CD1c-positive myeloid dendritic cell (primary cell): ENCODE results near the gene CTDNEP1.
A peak's percentile ranks its signal among the peaks of the same experiment; 100 is the strongest.

Source experiments
- DNase-seq: peaks from one replicate; pipeline ENCODE4 v3.0.0-alpha.2; 2016; ENCODE audit errors: extremely low spot score

The CTDNEP1 gene

DNA sequence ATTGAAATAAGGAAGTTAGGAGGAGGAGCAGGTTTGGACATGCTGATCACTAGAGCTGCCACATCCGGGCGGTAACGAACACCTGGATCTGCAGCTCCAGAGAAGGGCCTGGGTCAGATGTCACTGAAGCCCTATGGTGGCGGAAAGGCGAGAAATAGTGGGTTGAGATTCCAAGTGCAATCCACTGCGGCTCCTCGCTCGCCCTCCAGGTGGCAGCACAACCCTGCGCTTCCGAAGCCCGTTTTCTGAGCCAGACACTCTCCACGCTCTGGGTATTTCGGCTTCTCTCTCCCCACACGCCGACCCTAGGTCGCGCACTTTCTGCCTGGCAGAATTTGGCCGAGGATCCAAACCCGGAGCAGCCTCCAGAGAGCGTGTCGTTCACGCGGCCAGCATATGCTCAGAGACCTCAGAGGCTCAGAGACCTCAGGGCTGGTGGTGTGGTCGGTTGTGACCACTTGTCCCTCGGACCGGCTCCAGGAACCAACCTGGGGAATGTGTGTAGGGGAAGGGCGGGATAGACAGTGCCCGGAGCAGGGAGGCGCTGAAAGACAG lies 29.1 kb upstream of the CTDNEP1 start:
- DNase-seq = peak; percentile 84

DNA sequence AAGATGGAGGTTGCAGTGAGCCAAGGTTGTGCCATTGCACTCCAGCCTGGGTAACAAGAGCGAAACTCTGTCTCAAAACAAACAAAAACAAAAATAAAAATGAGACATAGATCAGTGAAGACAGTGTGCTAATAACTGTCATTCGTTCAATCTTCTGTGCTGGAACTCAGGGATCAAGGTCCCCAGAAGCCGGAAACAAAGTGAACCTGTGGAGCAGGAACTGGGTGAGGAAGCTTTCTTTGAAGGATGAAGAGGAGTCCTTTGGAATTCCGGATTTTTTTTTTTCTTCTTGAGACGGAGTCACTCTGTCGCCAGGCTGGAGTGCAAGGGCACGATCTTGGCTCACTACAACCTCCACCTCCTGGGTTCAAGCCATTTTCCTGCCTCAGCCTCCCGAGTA lies 27.9 kb upstream of the CTDNEP1 start:
- no peak for DNase-seq

DNA sequence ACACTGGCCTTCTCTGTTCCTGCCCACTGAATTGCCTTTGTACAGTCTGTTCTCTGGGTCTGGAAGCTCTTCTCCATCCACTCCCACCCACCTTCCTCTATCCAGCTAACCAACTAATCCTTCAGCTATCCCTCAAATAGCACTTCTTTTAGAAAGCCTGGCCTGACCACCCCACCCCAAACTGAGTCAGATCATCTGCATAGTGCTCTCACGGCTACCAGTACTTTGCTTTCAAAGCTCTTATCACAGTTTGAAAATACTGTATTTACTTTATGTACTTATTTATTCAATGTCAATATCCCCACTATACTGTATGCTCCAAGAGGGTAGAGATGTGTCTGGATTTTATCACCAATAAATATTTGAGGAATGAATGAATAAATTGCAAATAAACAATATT lies 15.2 kb upstream of the CTDNEP1 start:
- DNase-seq = no peak

DNA sequence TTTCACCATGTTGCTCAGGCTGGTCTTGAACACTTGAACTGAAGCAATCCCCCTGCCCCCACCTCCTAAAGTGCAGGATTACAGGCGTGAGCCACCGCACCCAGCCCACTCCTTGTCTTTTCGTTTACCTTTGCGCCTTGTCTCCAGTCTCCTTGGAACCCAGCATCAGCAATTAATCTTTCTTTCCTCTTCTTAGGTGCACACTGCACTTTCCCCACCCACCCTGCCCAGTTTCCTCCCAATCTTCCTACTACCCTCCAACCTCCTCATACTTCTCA lies 12.2 kb upstream of the CTDNEP1 start:
- no peak for DNase-seq

DNA sequence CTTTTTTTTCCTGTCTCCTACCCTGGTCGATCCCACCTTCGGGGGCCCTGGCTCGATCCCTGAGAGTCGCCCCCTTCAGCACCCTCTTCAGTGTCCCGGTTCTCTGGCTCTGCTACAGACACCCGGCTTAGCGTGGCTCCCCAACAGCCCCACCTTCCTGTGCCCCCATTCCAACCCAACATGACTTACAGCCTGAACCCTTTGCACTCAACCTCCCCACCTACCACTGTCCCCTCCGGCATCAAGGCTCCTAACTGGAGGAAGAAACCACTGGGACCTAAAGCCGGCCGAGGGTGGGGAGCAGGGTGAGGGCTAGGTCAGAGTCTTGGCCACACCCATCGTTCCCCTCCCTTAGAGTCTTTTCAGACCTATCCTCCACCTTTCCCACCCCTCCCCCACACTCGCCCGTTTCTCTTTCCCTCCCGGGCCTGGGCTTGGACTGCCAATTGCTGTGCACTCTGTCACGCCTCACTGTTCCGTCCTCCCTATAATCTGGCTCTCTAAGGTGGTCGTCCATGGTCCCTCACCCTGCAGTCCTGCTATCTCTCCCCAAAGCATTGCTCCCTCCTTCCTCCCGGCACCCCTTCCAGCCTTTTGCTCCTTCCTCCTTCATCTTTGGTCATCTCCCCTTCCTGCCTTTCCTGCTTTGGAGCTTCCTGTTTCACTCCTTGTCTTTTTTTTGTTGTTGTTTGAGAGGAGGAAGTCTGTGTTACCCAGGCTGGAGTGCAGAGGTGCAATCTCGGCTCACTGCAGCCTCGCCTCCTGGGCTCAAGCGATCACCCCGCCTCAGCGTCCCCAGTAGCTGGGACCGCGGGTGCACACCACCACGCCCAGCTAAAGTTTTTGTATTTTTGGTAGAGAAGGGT lies 11.6 kb upstream of the CTDNEP1 start:
- DNase-seq = peak; percentile 45

DNA sequence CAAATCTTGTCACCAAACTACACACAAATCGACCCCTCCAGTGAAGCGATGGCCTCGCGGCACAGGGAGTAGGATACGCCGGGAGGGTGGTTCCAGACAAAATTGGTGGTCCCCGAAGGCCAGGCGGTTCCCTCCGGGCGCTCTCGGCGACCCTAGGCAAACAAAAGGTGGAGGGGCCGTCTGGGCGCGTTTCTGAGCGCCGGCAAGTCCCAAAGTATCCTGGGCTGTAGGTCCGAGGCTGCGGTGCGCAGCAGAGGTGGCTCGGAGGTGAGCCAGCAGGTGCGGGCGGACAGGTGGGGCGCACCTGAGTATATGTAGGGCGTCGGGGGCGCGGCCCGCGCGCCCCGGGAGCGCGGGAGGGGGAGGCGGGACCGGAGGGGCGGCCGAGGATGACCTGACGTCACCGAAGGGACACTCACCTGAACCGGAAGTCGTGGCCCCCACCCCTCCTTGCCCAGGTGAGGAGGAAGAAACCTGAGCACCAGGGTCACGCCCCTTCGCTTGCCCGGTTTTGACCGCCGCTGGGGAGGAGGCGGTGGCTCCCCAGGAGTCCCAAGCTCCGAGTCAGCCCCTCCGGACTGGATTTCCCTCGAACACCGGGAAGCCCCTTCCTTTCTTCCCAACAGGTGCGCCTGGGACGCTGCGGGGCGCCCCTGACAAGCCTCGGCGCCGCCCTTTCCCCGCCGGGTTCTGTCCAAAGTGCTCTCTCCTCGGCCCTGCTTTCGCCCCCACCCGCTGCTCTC lies 10.8 kb upstream of the CTDNEP1 start, which contains the start of gene CLDN7:
Gene CLDN7 (minus strand): TSS at position 287 of the 743 bp plus-strand sequence. CDS start 435 bp downstream, outside the sequence.
- no peak for DNase-seq

DNA sequence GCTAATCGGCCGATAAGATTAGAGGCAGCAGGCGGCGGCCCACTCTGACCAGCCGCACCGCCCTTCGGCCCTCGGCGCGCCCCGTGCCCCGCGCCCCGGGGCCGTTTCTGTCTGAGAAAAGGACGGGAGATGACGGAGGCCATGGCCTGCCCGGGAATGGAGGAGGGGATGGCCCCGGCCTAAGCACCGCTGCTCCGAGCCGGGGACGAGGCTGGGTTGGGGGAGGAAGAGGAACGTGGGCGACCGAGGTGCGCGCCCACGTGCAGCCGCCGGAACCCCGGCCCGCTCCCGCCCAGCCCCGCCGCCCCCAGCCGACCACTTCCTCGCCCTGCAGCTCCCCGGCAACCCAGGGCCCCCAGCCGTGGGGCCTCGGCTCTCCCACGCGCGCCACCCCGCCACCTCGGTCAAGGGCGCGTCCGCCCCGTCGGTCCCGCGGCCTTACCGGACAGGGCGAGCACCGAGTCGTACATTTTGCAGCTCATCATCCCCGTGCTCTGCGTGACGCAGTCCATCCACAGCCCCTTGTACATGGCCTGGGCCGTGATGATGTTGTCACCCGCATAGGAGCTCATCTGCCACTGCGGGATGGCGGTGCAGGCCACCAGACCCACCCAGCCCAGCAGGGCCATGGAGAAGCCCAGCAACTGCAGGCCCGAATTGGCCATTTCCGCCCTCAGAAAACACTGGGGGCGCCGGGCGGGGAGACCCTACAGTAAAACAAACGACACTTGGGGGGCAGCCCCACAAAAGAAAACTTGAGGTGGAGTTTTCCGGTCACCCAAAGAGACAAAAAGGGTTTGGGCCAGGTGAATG lies 10.1 kb upstream of the CTDNEP1 start:
- DNase-seq = no peak

DNA sequence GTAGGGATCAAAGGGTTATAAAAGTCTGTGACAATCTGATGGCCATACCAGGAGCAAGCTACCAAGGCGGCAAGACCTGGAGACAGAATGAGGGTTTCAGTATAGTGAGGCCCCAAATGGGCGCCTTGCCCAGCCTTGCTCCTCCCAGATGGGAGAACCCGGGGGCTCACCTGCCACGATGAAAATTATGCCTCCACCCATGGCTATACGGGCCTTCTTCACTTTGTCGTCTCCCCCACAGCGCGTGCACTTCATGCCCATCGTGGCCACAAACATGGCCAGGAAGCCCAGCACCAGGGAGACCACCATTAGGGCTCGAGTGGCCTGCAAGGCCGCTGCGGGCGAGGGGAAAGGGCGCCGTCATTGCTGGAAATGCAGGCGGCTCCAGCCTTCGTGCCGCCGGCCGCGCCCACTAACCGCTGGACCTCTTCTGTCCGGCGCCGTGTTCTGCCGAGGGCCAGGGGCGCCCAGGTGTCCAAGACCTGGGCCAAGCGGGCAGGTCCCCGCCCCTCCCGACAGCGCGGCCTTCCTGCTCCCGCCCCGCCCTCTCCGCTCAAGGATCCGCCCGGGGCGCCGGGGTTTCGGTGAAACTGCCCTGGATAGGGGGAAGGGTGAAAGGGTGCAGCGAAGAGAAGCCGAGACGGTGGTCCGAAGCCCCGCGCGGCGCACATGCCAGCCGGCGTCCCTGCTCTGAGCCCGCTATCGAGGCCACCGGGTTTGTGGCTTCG lies 9.3 kb upstream of the CTDNEP1 start:
- DNase-seq = no peak

DNA sequence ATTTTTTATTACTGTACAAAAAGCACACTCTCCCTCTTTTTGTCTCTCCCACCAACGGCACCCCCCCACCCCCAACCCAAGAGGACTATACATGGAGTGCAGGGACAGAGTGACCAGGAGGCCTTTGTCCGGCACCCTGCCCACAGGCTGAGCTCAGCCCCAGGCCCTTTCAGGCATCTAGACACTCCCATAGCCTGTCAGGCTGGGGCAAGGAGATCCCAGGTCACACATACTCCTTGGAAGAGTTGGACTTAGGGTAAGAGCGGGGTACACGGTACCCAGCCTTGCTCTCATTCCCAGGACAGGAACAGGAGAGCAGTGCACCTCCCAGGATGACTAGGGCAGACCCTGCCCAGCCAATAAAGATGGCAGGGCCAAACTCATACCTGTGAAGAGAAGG lies 8.6 kb upstream of the CTDNEP1 start:
- no peak for DNase-seq

DNA sequence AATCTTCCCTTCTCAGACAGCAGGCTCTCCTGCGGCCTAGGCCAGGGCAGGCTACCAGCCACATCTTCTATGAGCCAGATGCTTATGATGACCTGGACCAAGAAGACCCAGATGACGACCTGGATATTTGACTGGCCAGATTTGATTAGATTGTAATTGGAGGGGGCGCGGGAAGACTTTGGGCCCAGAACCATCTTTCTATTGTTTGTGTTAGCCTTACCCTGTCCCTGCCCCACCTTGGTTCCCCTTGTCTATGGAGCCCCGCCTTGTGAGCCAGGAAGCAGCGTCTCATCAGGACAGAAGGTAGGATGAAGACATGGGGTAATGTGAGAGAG lies 8.0 kb upstream of the CTDNEP1 start:
- no peak for DNase-seq

DNA sequence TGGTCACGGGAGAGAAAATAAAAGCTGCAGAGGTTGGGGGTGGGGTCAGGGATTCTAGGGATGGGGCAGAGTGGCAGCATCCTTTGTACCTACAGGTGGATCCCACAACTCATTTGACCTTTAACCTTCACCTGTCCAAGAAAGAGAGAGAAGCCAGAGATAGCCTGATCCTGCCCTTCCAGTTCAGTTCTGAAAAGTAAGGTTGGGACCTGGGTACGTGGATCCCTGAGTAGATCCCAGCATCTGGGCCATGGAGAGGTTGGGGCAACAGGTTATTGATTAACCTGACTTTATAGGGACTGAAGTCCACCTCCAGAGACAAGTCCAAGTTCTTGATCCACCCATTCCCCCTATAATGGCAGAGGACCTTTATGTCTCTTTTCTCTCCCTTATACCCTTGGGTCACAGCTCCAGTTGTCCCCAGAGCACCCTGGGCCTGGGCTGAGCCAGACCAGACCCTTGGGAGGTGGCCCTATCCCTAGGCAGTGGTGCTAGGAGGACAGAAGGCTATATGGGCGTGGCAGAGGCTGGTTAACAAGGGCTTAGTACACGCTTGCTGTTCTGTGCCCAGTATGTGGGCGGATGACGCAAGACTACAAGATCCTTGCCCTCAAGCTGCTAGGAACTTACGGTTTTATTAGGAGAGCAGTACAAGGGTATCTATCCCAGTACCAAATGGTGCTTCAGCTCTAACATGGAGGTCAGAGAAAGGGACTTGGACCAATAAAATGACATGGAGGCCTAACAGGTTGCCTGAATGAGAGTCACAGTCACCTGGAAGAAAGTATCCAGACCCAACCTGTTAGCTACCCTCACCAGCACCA lies 7.4 kb upstream of the CTDNEP1 start:
- DNase-seq = peak; percentile 83

DNA sequence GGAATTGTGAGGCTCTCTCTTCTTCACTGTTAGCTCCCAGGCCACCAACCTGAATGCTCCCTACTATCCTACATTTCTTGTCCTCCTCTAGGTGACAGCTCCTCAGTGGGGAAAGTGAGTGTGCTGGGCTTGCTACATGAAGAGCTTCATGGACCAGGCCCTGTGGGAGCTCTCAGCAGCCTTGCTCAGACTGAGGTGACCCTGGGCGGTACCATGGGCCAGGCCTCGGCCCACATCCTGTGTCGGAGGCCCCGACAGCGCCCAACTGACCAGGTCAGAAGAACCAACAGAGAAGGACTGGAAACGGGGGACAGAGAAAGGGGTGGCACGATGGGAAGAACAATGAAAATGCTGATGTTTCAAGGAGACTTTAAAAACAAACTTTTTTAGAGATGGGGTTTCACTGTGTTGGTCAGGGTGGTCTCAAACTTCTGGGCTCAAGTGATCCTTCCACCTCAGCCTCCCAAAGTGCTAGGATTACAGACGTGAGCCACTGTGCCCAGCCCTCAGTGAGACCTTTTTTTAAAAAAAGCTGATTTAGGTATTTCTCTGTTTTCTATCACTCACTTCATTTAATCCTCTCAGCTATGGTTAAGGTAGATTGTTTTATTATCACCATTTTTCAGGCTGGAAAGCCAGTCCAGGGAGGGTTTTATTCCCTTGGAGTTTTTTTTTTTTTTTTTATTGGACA lies 5.4 kb upstream of the CTDNEP1 start:
- DNase-seq = no peak

DNA sequence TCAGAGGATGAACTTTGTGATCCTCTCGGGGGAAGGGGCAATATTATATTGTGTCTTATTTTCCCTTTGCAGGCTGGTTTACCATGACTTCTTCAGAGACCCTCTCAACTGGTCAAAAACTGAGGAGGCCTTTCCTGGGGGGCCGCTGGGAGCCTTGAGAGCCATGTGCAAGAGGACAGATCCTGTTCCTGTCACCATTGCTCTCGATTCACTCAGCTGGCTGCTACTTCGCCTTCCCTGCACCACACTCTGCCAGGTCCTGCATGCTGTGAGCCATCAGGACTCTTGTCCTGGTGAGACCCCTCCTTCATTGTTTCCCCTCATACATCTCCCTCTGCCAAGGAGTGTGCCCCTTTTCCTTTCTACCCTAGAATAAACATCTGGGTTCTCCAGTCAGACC lies 3.0 kb upstream of the CTDNEP1 start:
- DNase-seq = no peak

DNA sequence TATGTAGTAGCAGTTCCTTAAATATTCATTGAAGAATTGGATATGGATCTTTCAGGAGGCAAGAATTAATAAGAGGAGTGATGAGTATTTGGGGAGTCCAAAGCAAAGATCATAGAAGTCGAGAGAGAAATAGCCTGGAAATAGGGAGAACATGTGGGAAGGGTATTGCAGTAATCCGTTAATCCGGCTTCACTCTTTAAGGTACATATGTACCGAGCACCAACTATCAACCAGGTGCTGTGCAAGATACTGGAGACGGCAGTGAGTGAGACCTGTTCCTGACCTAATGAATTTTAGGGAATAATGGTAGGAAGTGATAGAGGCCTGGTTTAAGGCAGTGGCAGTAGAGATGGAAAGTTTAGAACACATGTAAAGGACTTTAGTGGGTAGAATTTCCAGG lies 1.5 kb upstream of the CTDNEP1 start:
- DNase-seq = no peak

DNA sequence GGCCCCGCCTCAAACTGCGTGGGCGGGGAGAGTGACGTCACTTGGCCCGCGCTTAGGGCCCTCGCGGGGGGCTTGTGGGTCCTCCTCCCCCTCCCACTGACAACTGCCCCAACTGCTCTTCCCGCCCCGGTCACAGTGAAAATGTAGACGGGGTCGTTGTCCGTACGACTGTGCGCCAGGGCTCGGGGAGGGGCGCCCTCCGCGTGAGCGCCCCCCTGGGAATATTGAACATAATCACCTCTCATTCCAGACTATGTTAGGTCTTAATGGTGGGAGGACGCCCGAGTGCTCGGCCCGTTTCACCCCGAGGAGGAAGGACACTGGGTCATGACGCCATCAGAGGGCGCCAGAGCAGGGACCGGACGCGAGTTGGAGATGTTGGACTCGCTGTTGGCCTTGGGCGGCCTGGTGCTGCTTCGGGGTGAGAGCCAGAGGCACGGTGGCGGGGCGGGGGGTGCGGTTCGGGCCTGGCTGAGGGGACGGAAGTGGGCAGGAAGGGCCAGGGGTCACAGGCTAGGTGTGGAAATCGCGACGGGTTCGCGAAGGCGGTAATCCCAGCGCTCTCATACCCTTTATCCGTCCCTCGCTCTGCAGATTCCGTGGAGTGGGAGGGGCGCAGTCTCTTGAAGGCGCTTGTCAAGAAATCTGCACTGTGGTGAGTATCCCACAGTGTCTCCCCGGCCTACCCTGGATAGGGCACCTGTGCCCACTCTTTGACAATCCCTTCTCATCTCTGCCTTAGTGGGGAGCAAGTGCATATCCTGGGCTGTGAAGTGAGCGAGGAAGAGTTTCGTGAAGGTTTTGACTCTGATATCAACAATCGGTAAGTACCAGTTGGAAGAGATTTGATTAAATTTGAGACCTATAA lies 876 bp upstream of the CTDNEP1 start, which contains the start of gene ELP5:
Gene ELP5 (plus strand): TSS at position 40 of the 868 bp plus-strand sequence. CDS start 336 bp downstream, at position 376.
- DNase-seq = peak; percentile 94

DNA sequence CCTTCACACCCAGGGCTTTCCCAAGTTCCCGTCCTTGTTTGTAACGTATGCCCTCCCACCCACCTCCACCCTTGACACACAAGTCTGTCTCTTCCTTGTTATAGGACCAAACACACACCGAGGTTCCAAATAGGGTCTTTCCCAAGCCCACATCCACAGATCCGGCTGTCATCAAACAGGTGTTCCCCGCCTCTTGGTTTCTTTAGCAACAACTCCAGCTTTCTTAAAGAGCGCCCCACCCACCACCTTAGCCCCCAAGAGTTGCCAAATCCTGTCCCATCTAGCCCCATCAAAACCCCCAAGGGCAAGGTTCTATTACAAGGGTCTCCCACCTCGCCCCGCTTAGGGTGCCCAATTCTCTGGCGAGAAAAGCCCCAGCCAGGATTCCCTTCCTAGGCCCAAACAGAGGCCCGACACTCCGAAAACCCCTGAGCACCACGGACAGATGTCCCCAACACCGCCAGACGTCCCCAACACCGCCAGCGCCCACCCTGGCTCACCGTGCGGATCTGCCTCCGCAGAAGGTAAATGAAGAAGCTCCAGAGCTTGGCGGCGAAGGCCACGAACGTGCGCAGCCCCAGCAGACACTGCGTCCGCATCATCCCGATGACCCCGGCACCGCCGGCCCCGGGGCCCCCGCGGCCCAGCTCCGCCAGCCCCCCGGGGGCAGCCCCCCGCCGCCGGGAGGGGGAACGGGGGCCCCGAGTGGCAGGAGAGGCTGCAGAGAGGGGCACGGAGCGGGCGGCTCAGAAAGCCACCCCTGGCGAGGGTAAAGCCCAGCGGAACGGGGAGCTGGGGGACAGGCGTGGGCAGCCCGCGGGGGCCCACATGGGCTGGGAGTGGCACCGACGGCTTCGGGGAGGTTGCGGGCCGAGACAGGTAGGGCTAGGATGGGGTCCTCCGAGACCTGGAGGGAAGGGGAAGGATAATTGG lies 573 bp downstream of the CTDNEP1 start:
- peak; percentile 58 for DNase-seq

DNA sequence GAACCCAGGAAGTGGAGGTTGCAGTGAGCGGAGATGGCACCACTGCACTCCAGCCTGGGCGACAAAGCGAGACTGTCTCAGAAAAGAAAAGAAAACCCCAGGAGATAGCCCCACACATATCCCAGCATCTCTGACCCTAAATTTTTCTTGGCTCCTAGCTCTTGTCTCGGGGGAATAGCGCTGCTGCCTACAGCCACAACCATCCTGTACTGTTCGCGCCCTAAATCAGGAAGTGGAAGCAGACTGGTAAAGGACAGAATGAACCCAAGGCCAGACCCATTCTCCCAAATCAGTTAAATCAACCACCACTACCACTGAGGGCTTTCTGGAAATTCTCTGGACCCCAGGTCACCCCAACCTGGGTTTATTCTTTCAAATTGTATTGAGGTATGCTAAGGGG lies 1.7 kb downstream of the CTDNEP1 start:
- DNase-seq = no peak

DNA sequence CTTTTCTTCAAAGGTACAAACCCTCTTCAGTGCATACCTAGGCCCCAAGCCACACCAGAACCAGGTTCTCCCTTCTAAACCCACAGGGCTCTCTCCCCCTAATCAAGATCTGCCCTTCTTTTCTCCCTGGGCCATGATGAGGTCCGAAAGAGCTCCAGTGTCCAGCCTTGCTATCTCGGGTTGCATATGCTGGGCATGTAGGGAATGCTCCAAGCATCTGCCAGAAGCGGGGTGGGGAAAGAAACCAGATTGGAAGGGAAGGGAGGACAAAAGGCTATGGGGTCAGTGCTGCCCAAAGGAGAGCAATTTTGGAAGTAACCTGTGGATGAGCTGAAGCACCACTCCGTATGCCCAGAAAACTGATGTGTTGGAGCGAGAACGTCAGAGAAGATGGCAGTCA lies 2.3 kb downstream of the CTDNEP1 start:
- DNase-seq = no peak
